Placental epithelial cell (primary cell): Measurements from ENCODE around the gene CAPN8. TPM values are rescaled to one million over a fixed set of nuclear protein-coding genes. Genes with fewer than 3 reads are reported as not detected.

Experiments used
- small RNA-seq: library from RNA; depleted of rRNA; stranded (forward); fragments of <200 nt; gene quantifications from one replicate; pipeline ENCODE3, GENCODE V24; 2012
- total RNA-seq: library from RNA; depleted of rRNA; stranded (reverse); fragments of >200 nt; gene quantifications from 2 replicates; pipeline ENCODE4 v1.2.3, GENCODE V29; 2012

CAPN8 gene
- under 0.01 TPM in 1 of 2 replicates, not detected in the other for total RNA-seq

GRCh38 chr1:223665592-223666312, at the start of gene CAPN8:
Gene CAPN8 (minus strand): TSS chr1:223665701. CDS start chr1:223665646, 55 bp downstream.

DNA sequence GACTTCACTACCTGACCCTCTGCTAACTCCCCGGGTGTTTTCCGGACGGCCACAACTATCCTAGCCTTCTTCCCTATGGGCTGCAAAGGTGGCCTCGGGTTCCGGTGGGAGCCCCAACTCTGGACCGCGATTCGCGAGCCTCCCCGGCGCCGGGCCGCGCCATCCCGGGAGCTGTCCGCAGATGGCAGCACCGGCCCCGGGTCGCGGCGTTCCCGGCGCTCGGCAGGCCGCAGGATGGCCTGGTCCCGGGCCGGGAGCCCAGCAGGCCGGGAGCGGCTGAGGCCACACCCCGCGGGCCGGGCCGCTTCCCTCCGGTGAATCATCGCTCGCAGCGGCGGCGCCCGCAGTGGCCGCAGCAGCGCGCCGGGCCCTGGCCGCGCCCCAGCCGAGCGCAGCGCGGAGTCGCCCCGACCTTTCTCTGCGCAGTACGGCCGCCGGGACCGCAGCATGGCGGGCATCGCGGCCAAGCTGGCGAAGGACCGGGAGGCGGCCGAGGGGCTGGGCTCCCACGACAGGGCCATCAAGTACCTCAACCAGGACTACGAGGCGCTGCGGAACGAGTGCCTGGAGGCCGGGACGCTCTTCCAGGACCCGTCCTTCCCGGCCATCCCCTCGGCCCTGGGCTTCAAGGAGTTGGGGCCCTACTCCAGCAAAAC, 46.8 kb upstream of the CAPN8 start, which contains the start of gene CAPN2:
CAPN2 (plus strand) TSS at position 346 of the 656 bp plus-strand sequence; CDS start at position 448, 102 bp downstream.

Small RNA genes lying within 50 kb of the gene (small RNA-seq; reads per million reads assigned to genes)
- gene RNU6-1248P (not detected), gene SNRPEP10 (not detected)

Other genes starting within 250 kb of the CAPN8 start
- gene CAPN2, start 46.8 kb upstream of the CAPN8 start, total RNA-seq, result 511 and 596 TPM in 2 replicates
- 32.3 and 37.3 TPM in 2 replicates for gene TP53BP2, start 180.2 kb upstream of the CAPN8 start, total RNA-seq